Measurements from ENCODE around the gene NABP1. TPM values are rescaled to one million over a fixed set of nuclear protein-coding genes. Genes with fewer than 3 reads are reported as not detected.

NABP1 gene
- total and polyA plus RNA-seq, 10 of the 15 experiments (the other 5 are each of a cell fraction or from before 2014, with no cell fraction given), result 22.9 to 65.7 (median 39.9) TPM

DNA sequence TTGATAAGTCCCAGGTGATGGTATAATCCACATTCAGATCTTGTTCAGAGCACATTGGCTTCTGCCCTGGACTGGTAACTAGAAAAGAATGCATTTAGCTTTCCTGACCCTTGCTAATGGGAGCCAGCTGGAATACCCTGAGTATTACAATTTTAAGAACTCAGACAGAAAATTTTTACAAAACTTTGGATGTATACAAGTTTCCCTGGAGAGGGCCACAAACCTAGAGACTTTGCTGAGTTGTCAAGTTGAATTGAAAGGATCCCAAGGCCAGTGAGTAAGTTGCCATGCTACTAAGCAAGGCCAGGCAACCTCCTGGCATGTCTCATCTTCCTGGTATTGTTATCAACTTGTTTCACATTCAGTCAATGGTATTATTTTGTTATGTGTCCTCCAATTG, 20.0 kb upstream of the NABP1 start:
- in situ Hi-C loops (cut with MboI) (loop anchor here (25.0 kb wide), 1 partner anchor 771 kb away; the partner anchor contains the start of gene GLS), intact Hi-C loops (cut with micrococcal nuclease; ENCODE audit: unreplicated experiment) (no loop called here)
- Histone ChIP-seq H4K20me1 (ENCODE audit: control insufficient read depth, insufficient read depth) (no peaks in the 10 kb centered on the region), H3K4me1 (ENCODE audit: control insufficient read depth, insufficient read depth, low read length) (no peaks in the 10 kb centered on the region), H3K27me3 (replicated peaks in 1 of 2; ENCODE audit: control insufficient read depth in 2 of 2, insufficient read depth in 2 of 2, low read length in 1 of 2) (no peaks in the 10 kb centered on the region), H3K36me3 (ENCODE audit: control insufficient read depth in 2 of 2, insufficient read depth in 2 of 2, low read length in 1 of 2) (no peaks in the 10 kb centered on the region), H2AFZ (ENCODE audit: control insufficient read depth, low read depth, low read length) (no peak overlapping the region), H3K9ac (ENCODE audit: control insufficient read depth, insufficient read depth, low read length) (no peak overlapping the region), H3K9me3 (replicated peaks; ENCODE audit: control insufficient read depth, insufficient read depth, low read length) (no peaks in the 10 kb centered on the region; the same call in 2 of the 3 replicates), H3K27ac (ENCODE audit: control insufficient read depth, insufficient read depth) (no peak overlapping the region), H3K4me3 (no peak overlapping the region), H3K4me2 (ENCODE audit: control insufficient read depth, insufficient read depth) (no peak overlapping the region), H3K79me2 (ENCODE audit: control insufficient read depth, insufficient read depth, low read length) (no peaks in the 10 kb centered on the region)
- DNase-seq (ENCODE audit: low read depth, low spot score) (no peak), ATAC-seq (no peak), FAIRE-seq (no peak)
- BruUV-seq (replicated peaks), result no TSS peak
- CTCF ChIA-PET, result interaction anchor here (0.9 to 1.2 kb wide), 3 partner anchors 33 to 119 kb away, joined by 3 to 6 read pairs (median 3); no protein-coding TSS in a partner anchor
- POLR2A ChIA-PET, result interaction anchor here (1.5 kb wide), 1 partner anchor 20 kb away, joined by 4 read pairs; the partner anchor contains the start of gene NABP1
- TF ChIP-seq FOXK2 (IDR thresholded peaks at IDR 0.05), result no peak
- no peak for TF ChIP-seq NKRF (conservative IDR thresholded peaks at IDR 0.05)
- TF ChIP-seq YY1 (IDR thresholded peaks at IDR 0.05; ENCODE audit: low read depth, low read length), result no peak
- RAD21 ChIA-PET (ENCODE audit: unreplicated experiment), result no interaction called here
- SMC1A ChIA-PET (ENCODE audit: uncharacterized antibody, unreplicated experiment), result interaction anchor here (2.7 to 6.9 kb wide), 3 partner anchors 9 to 39 kb away, joined by 13 to 31 read pairs (median 20); no protein-coding TSS in a partner anchor

GRCh38 chr2:191659198-191659597, 18.7 kb upstream of the NABP1 start:
- DNase-seq (ENCODE audit: low read depth, low spot score) (no peak), ATAC-seq (no peak), FAIRE-seq (no peak)
- ChIA-PET RAD21 (ENCODE audit: unreplicated experiment) (interaction anchor here (3.2 kb wide), 1 partner anchor 17 kb away, joined by 15 read pairs; no protein-coding TSS in a partner anchor), CTCF (no interaction called here), POLR2A (no interaction called here), SMC1A (ENCODE audit: uncharacterized antibody, unreplicated experiment) (interaction anchor here (0.8 to 6.9 kb wide), 6 partner anchors 8 to 593 kb away, joined by 3 to 31 read pairs (median 13); no protein-coding TSS in a partner anchor)
- H3K36me3 ChIP-seq (ENCODE audit: control insufficient read depth in 2 of 2, insufficient read depth in 2 of 2, low read length in 1 of 2), result no peaks in the 10 kb centered on the region
- H3K4me1 ChIP-seq (ENCODE audit: control insufficient read depth, insufficient read depth, low read length), result no peaks in the 10 kb centered on the region
- peaks cover under 1% of the 10 kb centered on the region; the same call in 2 of the 3 replicates for H3K9me3 ChIP-seq (replicated peaks; ENCODE audit: control insufficient read depth, insufficient read depth, low read length)
- H3K4me2 ChIP-seq (ENCODE audit: control insufficient read depth, insufficient read depth), result no peak overlapping the region
- no TSS peak for BruUV-seq (replicated peaks)
- no peak overlapping the region for H3K4me3 ChIP-seq
- H3K27me3 ChIP-seq (replicated peaks in 1 of 2; ENCODE audit: control insufficient read depth in 2 of 2, insufficient read depth in 2 of 2, low read length in 1 of 2), result no peaks in the 10 kb centered on the region
- H3K27ac ChIP-seq (ENCODE audit: control insufficient read depth, insufficient read depth), result no peak overlapping the region
- H2AFZ ChIP-seq (ENCODE audit: control insufficient read depth, low read depth, low read length), result no peak overlapping the region
- intact Hi-C loops (cut with micrococcal nuclease; ENCODE audit: unreplicated experiment), result no loop called here
- no peaks in the 10 kb centered on the region for H4K20me1 ChIP-seq (ENCODE audit: control insufficient read depth, insufficient read depth)
- in situ Hi-C loops (cut with MboI), result loop anchor here (25.0 kb wide), 1 partner anchor 772 kb away; the partner anchor contains the start of gene GLS
- H3K79me2 ChIP-seq (ENCODE audit: control insufficient read depth, insufficient read depth, low read length), result no peaks in the 10 kb centered on the region
- H3K9ac ChIP-seq (ENCODE audit: control insufficient read depth, insufficient read depth, low read length), result no peak overlapping the region
- TF ChIP-seq CTCF (IDR thresholded peaks at IDR 0.05 in 2 of 3, conservative IDR thresholded peaks at IDR 0.05 in 1 of 3; ENCODE audit: control insufficient read depth in 2 of 3, extremely low read depth in 1 of 3, insufficient read depth in 1 of 3, low read depth in 3 of 3, low read length in 3 of 3), result no peak
- no peak for TF ChIP-seq RUNX3 (IDR thresholded peaks at IDR 0.05; ENCODE audit: low read length)
- no peak for TF ChIP-seq ZSCAN29 (IDR thresholded peaks at IDR 0.05)
- TF ChIP-seq KLF5 (IDR thresholded peaks at IDR 0.05; ENCODE audit: partially characterized antibody), result no peak
- no peak for TF ChIP-seq KDM1A (IDR thresholded peaks at IDR 0.05; ENCODE audit: borderline replicate concordance)
- TF ChIP-seq NFXL1 (IDR thresholded peaks at IDR 0.05; ENCODE audit: borderline replicate concordance), result no peak
- no peak for TF ChIP-seq RELB (IDR thresholded peaks at IDR 0.05; ENCODE audit: low read depth)
